ENCODE data around the gene SGO2.
A peak's percentile ranks its signal among the peaks of the same experiment; 100 is the strongest.

SGO2 gene

GRCh38 chr2:200525882-200526651, at the start of gene SGO2:
Gene SGO2 (plus strand): TSS chr2:200526207. CDS start chr2:200532976, 6,769 bp downstream.
- DNase-seq (ENCODE audit: low read depth) = peak; percentile 91

GRCh38 chr2:200476836-200477235, 49.2 kb upstream of the SGO2 start:
- no peak for DNase-seq (ENCODE audit: low read depth)

- DNase-seq (ENCODE audit: low read depth) = no peak
Measured at GRCh38 chr2:200477667-200478131, 48.3 kb upstream of the SGO2 start.

GRCh38 chr2:200479692-200480265, 46.2 kb upstream of the SGO2 start:
- peak; percentile 56 for DNase-seq (ENCODE audit: low read depth)

GRCh38 chr2:200482194-200482593, 43.8 kb upstream of the SGO2 start:
- no peak for DNase-seq (ENCODE audit: low read depth)

- DNase-seq (ENCODE audit: low read depth) = peak; percentile 14
Measured at GRCh38 chr2:200483729-200484198, 42.2 kb upstream of the SGO2 start.

GRCh38 chr2:200484934-200485333, 41.1 kb upstream of the SGO2 start:
- DNase-seq (ENCODE audit: low read depth) = no peak

GRCh38 chr2:200486529-200486928, 39.5 kb upstream of the SGO2 start:
- no peak for DNase-seq (ENCODE audit: low read depth)

- no peak for DNase-seq (ENCODE audit: low read depth)
Measured at GRCh38 chr2:200488169-200488568, 37.8 kb upstream of the SGO2 start.

- DNase-seq (ENCODE audit: low read depth) = no peak
Measured at GRCh38 chr2:200490001-200490400, 36.0 kb upstream of the SGO2 start.

- no peak for DNase-seq (ENCODE audit: low read depth)
Measured at GRCh38 chr2:200492656-200493055, 33.4 kb upstream of the SGO2 start.

GRCh38 chr2:200494048-200494447, 32.0 kb upstream of the SGO2 start:
- DNase-seq (ENCODE audit: low read depth) = no peak

GRCh38 chr2:200496696-200497095, 29.3 kb upstream of the SGO2 start:
- no peak for DNase-seq (ENCODE audit: low read depth)

- no peak for DNase-seq (ENCODE audit: low read depth)
Measured at GRCh38 chr2:200498402-200499162, 27.4 kb upstream of the SGO2 start.

GRCh38 chr2:200502196-200502595, 23.8 kb upstream of the SGO2 start:
- no peak for DNase-seq (ENCODE audit: low read depth)

GRCh38 chr2:200506679-200507078, 19.3 kb upstream of the SGO2 start:
- no peak for DNase-seq (ENCODE audit: low read depth)

GRCh38 chr2:200507179-200507578, 18.8 kb upstream of the SGO2 start:
- DNase-seq (ENCODE audit: low read depth) = no peak

GRCh38 chr2:200509235-200509611, 16.8 kb upstream of the SGO2 start:
- no peak for DNase-seq (ENCODE audit: low read depth)

GRCh38 chr2:200509612-200510433, 16.2 kb upstream of the SGO2 start, which contains the start of gene KCTD18:
Gene KCTD18 (minus strand): TSS chr2:200510068. CDS start chr2:200507016, 3,052 bp downstream.
- DNase-seq (ENCODE audit: low read depth) = peak; percentile 86

GRCh38 chr2:200515155-200515554, 10.9 kb upstream of the SGO2 start:
- no peak for DNase-seq (ENCODE audit: low read depth)

GRCh38 chr2:200523158-200523557, 2.8 kb upstream of the SGO2 start:
- no peak for DNase-seq (ENCODE audit: low read depth)

GRCh38 chr2:200523604-200524003, 2.4 kb upstream of the SGO2 start:
- DNase-seq (ENCODE audit: low read depth) = no peak
